Lower leg skin (tissue), 4 donors: ENCODE measurements around the gene KLHL35. TPM values are rescaled to one million over a fixed set of nuclear protein-coding genes. Genes with fewer than 3 reads are reported as not detected.

Source experiments
- DNase-seq, 2 donors: peaks; one replicate each; pipeline ENCODE4 v3.0.0-alpha.2; 2019; ENCODE audit warnings: low spot score in 2 of 2
- H3K4me3 ChIP-seq: fragments of 200-600 bp; sonication (generic); 2 replicates; pipeline ENCODE4 v1.5.1; 2017; ENCODE audit warnings: mild to moderate bottlenecking, low read depth; ENCODE audit not compliant: poor library complexity, severe bottlenecking
- CTCF ChIP-seq, 3 donors: fragments of 450-650 bp; IDR thresholded peaks; one replicate each; pipeline ENCODE4 v1.5.1; 2016; ENCODE audit warnings: antibody characterized with exemption in 3 of 3, mild to moderate bottlenecking in 3 of 3, moderate library complexity in 2 of 3
- POLR2A ChIP-seq, 2 donors: fragments of 450-650 bp; IDR thresholded peaks; one replicate each; pipeline ENCODE4 v1.6.1; 2016 to 2017; ENCODE audit warnings: antibody characterized with exemption in 2 of 2, mild to moderate bottlenecking in 1 of 2, moderate library complexity in 1 of 2
- WGBS, 2 donors: methylation state at CpG; one replicate each; pipeline ENCODE4 v1.1.5; 2018; 5-methylcytosine and 5-hydroxymethylcytosine counted together
- intact Hi-C: fragments of 100-400 bp; cut with DNase I; formaldehyde crosslinking; loops from one replicate; pipeline ENCODE4 v1.15.0; 2023; ENCODE audit warnings: low total_unique reads
- total RNA-seq, 4 donors: library from RNA; depleted of rRNA; stranded (reverse); fragments of >200 nt; gene quantifications; one replicate each; pipeline ENCODE4 v1.1.0, GENCODE V29; 2016

Gene KLHL35
- total RNA-seq: 1 to 10 TPM in 3 of 4 donors, not detected in 1; 1.0 to 4.3 (median 3.8) TPM

GRCh38 chr11:75432911-75433321, at the start of gene KLHL35:
TSS of gene KLHL35 (minus strand) at chr11:75433203. CDS start at chr11:75430629, 2,574 bp downstream.
- no peak within 1 kb of the TSS for H3K4me3 ChIP-seq
- no peak for DNase-seq
- no peak for TF ChIP-seq CTCF (IDR thresholded peaks at IDR 0.05)
- no peak for TF ChIP-seq POLR2A (IDR thresholded peaks at IDR 0.05)
- WGBS, 2 donors: 20% methylated on average over 14 of the region's 14 CpGs
- intact Hi-C loops: no loop called here

GRCh38 chr11:75481922-75482606, 49.1 kb upstream of the KLHL35 start:
- 87 to 89% methylated on average over 12 of the region's 12 CpGs for WGBS, 2 donors
- H3K4me3 ChIP-seq: no peak overlapping the region
- DNase-seq: no peak

GRCh38 chr11:75481223-75481921, 48.4 kb upstream of the KLHL35 start:
- no peak overlapping the region for H3K4me3 ChIP-seq
- intact Hi-C loops: no loop called here
- TF ChIP-seq POLR2A (IDR thresholded peaks at IDR 0.05): no peak
- TF ChIP-seq CTCF (IDR thresholded peaks at IDR 0.05): no peak
- no peak for DNase-seq
- 85 to 89% methylated on average over 6 to 9 of the region's 9 CpGs for WGBS, 2 donors

More at GRCh38 chr11:75481922-75482606, 49.1 kb upstream of the KLHL35 start:
- intact Hi-C loops: no loop called here
- TF ChIP-seq CTCF (IDR thresholded peaks at IDR 0.05): no peak
- TF ChIP-seq POLR2A (IDR thresholded peaks at IDR 0.05): no peak

GRCh38 chr11:75480185-75481175, 47.5 kb upstream of the KLHL35 start:
- intact Hi-C loops: no loop called here

More at GRCh38 chr11:75480185-75481175, 47.5 kb upstream of the KLHL35 start:
- no peak for DNase-seq
- H3K4me3 ChIP-seq: no peak overlapping the region
- WGBS, 2 donors: 90% methylated on average over 10 of the region's 10 CpGs
- TF ChIP-seq CTCF (IDR thresholded peaks at IDR 0.05) (no peak), POLR2A (IDR thresholded peaks at IDR 0.05) (no peak)
